ENCODE results near the gene TBC1D5.

TBC1D5 gene

GRCh38 chr3:17456650-17457049 is 285.8 kb downstream of the TBC1D5 start:
- no peak for DNase-seq

- no peak for DNase-seq
Measured at GRCh38 chr3:17456046-17456445, 286.4 kb downstream of the TBC1D5 start.

GRCh38 chr3:17444865-17445264 is 297.6 kb downstream of the TBC1D5 start:
- no peak for DNase-seq

- no peak for DNase-seq
Measured at GRCh38 chr3:17443142-17443541, 299.3 kb downstream of the TBC1D5 start.

GRCh38 chr3:17442332-17443049 is 299.9 kb downstream of the TBC1D5 start:
- DNase-seq = no peak

GRCh38 chr3:17433876-17434275 is 308.6 kb downstream of the TBC1D5 start:
- no peak for DNase-seq

- DNase-seq = no peak
Measured at GRCh38 chr3:17432236-17432635, 310.2 kb downstream of the TBC1D5 start.

GRCh38 chr3:17431484-17432045 is 310.9 kb downstream of the TBC1D5 start:
- no peak for DNase-seq

- peak; percentile 3 for DNase-seq
Measured at GRCh38 chr3:17431004-17431403, 311.4 kb downstream of the TBC1D5 start.

GRCh38 chr3:17430582-17430981 is 311.8 kb downstream of the TBC1D5 start:
- DNase-seq = no peak

- no peak for DNase-seq
Measured at GRCh38 chr3:17423786-17424536, 318.5 kb downstream of the TBC1D5 start.

- no peak for DNase-seq
Measured at GRCh38 chr3:17422636-17423035, 319.8 kb downstream of the TBC1D5 start.

GRCh38 chr3:17420668-17421067 is 321.8 kb downstream of the TBC1D5 start:
- DNase-seq = peak; percentile 39

- DNase-seq = peak; percentile 7
Measured at GRCh38 chr3:17412950-17413530, 329.4 kb downstream of the TBC1D5 start.

GRCh38 chr3:17411157-17411877 is 331.1 kb downstream of the TBC1D5 start:
- no peak for DNase-seq

GRCh38 chr3:17407576-17407975 is 334.9 kb downstream of the TBC1D5 start:
- no peak for DNase-seq

GRCh38 chr3:17404548-17404947 is 337.9 kb downstream of the TBC1D5 start:
- DNase-seq = no peak

GRCh38 chr3:17402442-17402841 is 340.0 kb downstream of the TBC1D5 start:
- no peak for DNase-seq

- DNase-seq = no peak
Measured at GRCh38 chr3:17401912-17402311, 340.5 kb downstream of the TBC1D5 start.

- DNase-seq = no peak
Measured at GRCh38 chr3:17399586-17399985, 342.8 kb downstream of the TBC1D5 start.

GRCh38 chr3:17398959-17399551 is 343.4 kb downstream of the TBC1D5 start:
- no peak for DNase-seq

- no peak for DNase-seq
Measured at GRCh38 chr3:17396036-17396435, 346.4 kb downstream of the TBC1D5 start.
